ENCODE data around the gene MRPL51.

- no peak for TF ChIP-seq MXI1 (IDR thresholded peaks at IDR 0.05; ENCODE audit: low read depth, low read length)
- TF ChIP-seq USF2 (IDR thresholded peaks at IDR 0.05; ENCODE audit: borderline replicate concordance, low read depth, low read length) = no peak
- no peak for TF ChIP-seq SREBF1 (IDR thresholded peaks at IDR 0.05; ENCODE audit: low read length)
- TF ChIP-seq NFXL1 (IDR thresholded peaks at IDR 0.05; ENCODE audit: borderline replicate concordance) = no peak
- no peak for TF ChIP-seq POLR2AphosphoS5 (IDR thresholded peaks at IDR 0.05; ENCODE audit: low read length)
- TF ChIP-seq CTCF (IDR thresholded peaks at IDR 0.05 in 2 of 3, conservative IDR thresholded peaks at IDR 0.05 in 1 of 3; ENCODE audit: control insufficient read depth in 2 of 3, extremely low read depth in 1 of 3, insufficient read depth in 1 of 3, low read depth in 3 of 3, low read length in 3 of 3) = no peak
- TF ChIP-seq SMAD1 (IDR thresholded peaks at IDR 0.05; ENCODE audit: low read depth, partially characterized antibody) = no peak
- no peak for TF ChIP-seq JUNB (IDR thresholded peaks at IDR 0.05)
- TF ChIP-seq RAD21 (IDR thresholded peaks at IDR 0.05; ENCODE audit: insufficient read depth, low read depth, low read length) = no peak
- no peak for TF ChIP-seq POLR2A (IDR thresholded peaks at IDR 0.05; ENCODE audit: low read depth, low read length)
- TF ChIP-seq JUND (IDR thresholded peaks at IDR 0.05; ENCODE audit: low read depth, low read length) = no peak
- TF ChIP-seq TBL1XR1 (IDR thresholded peaks at IDR 0.05; ENCODE audit: low read depth, low read length) = no peak
Observed at GRCh38 chr12:6526766-6527525, 33.9 kb upstream of the MRPL51 start.

Measured in GM12878 (cell line).